Measurements from ENCODE around the gene IP6K1. TPM values are rescaled to one million over a fixed set of nuclear protein-coding genes. Genes with fewer than 3 reads are reported as not detected.

Gene IP6K1
- total and polyA plus RNA-seq, 10 donors: 8.6 to 56.0 (median 46.4) TPM

- Histone ChIP-seq H3K4me1 (peaks cover 0 to 38% (median 9%) of the 10 kb centered on the region in 6 donors), H3K27me3 (replicated peaks in 1 of 7) (no peaks in the 10 kb centered on the region), H3K9me3 (no peaks in the 10 kb centered on the region), H3K4me3 (no peak overlapping the region), H3K36me3 (peaks cover 0 to 84% (median 39%) of the 10 kb centered on the region in 6 donors), H3K27ac (peak overlapping the region in 1 of 8 donors; percentile 40)
- DNase-seq: no peak
- WGBS, 5 donors: 82 to 94% (median 88%) methylated on average over 4 of the region's 4 CpGs
- intact Hi-C loops (cut with DNase I; ENCODE audit: low total_unique reads): no loop called here
- no peak for TF ChIP-seq POLR2A (IDR thresholded peaks at IDR 0.05)
- TF ChIP-seq CTCF (IDR thresholded peaks at IDR 0.05 in 8 of 11, conservative IDR thresholded peaks at IDR 0.05 in 3 of 11): no peak
- no peak for TF ChIP-seq POLR2AphosphoS5 (IDR thresholded peaks at IDR 0.05)
Measured at GRCh38 chr3:49707113-49707480, 79.2 kb downstream of the IP6K1 start.

- Histone ChIP-seq H3K4me3 (no peak overlapping the region), H3K9me3 (no peaks in the 10 kb centered on the region), H3K27me3 (replicated peaks in 1 of 7) (no peaks in the 10 kb centered on the region), H3K4me1 (peaks cover 0 to 38% (median 9%) of the 10 kb centered on the region in 6 donors), H3K27ac (peak overlapping the region in 2 of 8 donors; percentile 23 to 40), H3K36me3 (peaks cover 0 to 84% (median 43%) of the 10 kb centered on the region in 6 donors)
- 84 to 91% (median 90%) methylated on average over 7 to 9 of the region's 9 CpGs for WGBS, 5 donors
- TF ChIP-seq CTCF (IDR thresholded peaks at IDR 0.05 in 8 of 11, conservative IDR thresholded peaks at IDR 0.05 in 3 of 11) (no peak), POLR2AphosphoS5 (IDR thresholded peaks at IDR 0.05) (peak in 1 of 3 donors; percentile 28)
- DNase-seq: no peak
- intact Hi-C loops (cut with DNase I; ENCODE audit: low total_unique reads): no loop called here
Measured at GRCh38 chr3:49706456-49707112, 79.8 kb downstream of the IP6K1 start.

- Histone ChIP-seq H3K27me3 (replicated peaks in 1 of 7) (no peaks in the 10 kb centered on the region), H3K9me3 (no peaks in the 10 kb centered on the region), H3K4me3 (no peak overlapping the region), H3K36me3 (peaks cover 0 to 88% (median 53%) of the 10 kb centered on the region in 6 donors), H3K4me1 (peaks cover 0 to 38% (median 9%) of the 10 kb centered on the region in 6 donors), H3K27ac (no peak overlapping the region)
- no peak for DNase-seq
- WGBS, 5 donors: 88 to 100% (median 93%) methylated on average over 1 to 17 of the region's 17 CpGs
- intact Hi-C loops (cut with DNase I; ENCODE audit: low total_unique reads): no loop called here
- no peak for TF ChIP-seq POLR2A (IDR thresholded peaks at IDR 0.05)
- no peak for TF ChIP-seq CTCF (IDR thresholded peaks at IDR 0.05 in 8 of 11, conservative IDR thresholded peaks at IDR 0.05 in 3 of 11)
- TF ChIP-seq POLR2AphosphoS5 (IDR thresholded peaks at IDR 0.05): no peak
Measured at GRCh38 chr3:49705390-49705960, 80.9 kb downstream of the IP6K1 start.

GRCh38 chr3:49704629-49705028 lies 81.7 kb downstream of the IP6K1 start:
- peak overlapping the region in 1 of 8 donors; percentile 25 for H3K27ac ChIP-seq
- peaks cover 0 to 94% (median 60%) of the 10 kb centered on the region in 6 donors for H3K36me3 ChIP-seq
- intact Hi-C loops (cut with DNase I; ENCODE audit: low total_unique reads): loop anchor here (5.0 kb wide), 1 partner anchor 138 kb away; no protein-coding TSS in a partner anchor
- WGBS, 5 donors: 88 to 100% (median 92%) methylated on average over 1 to 8 of the region's 8 CpGs
- no peaks in the 10 kb centered on the region for H3K27me3 ChIP-seq (replicated peaks in 1 of 7)
- DNase-seq: no peak
- no peaks in the 10 kb centered on the region for H3K9me3 ChIP-seq
- no peak overlapping the region for H3K4me3 ChIP-seq
- TF ChIP-seq POLR2A (IDR thresholded peaks at IDR 0.05): no peak
- TF ChIP-seq CTCF (IDR thresholded peaks at IDR 0.05 in 8 of 11, conservative IDR thresholded peaks at IDR 0.05 in 3 of 11): no peak
- TF ChIP-seq POLR2AphosphoS5 (IDR thresholded peaks at IDR 0.05): no peak
- H3K4me1 ChIP-seq: peaks cover 0 to 38% (median 9%) of the 10 kb centered on the region in 6 donors
